Adipocyte (in vitro differentiated cells): ENCODE data around the gene HS3ST6.
"Not testable (repeated sequence)": the region's sequence is repeated elsewhere in the genome, so short reads cannot be mapped to it uniquely, and the experiment has no call there.

Experiments
- DNase-seq: peaks from one replicate; pipeline ENCODE4 v3.0.0-alpha.2; 2015; ENCODE audit warnings: low read depth
- H3K27me3 ChIP-seq: replicated peaks from 2 replicates; pipeline ENCODE4 v1.7.0; 2013; ENCODE audit warnings: mild to moderate bottlenecking, low read length, moderate library complexity; ENCODE audit not compliant: control insufficient read depth, insufficient read depth
- H3K36me3 ChIP-seq: 2 replicates; pipeline ENCODE4 v1.7.0; 2013; ENCODE audit warnings: low read length, mild to moderate bottlenecking, moderate library complexity; ENCODE audit not compliant: control insufficient read depth, insufficient read depth, severe bottlenecking
- H3K4me1 ChIP-seq: 2 replicates; pipeline ENCODE4 v1.7.0; 2013; ENCODE audit warnings: mild to moderate bottlenecking, low read length, moderate library complexity; ENCODE audit not compliant: control insufficient read depth, insufficient read depth
- H3K4me3 ChIP-seq: 2 replicates; pipeline ENCODE4 v1.7.0; 2013; ENCODE audit warnings: mild to moderate bottlenecking, low read length, moderate library complexity
- H3K9ac ChIP-seq: 2 replicates; pipeline ENCODE4 v1.7.0; 2013; ENCODE audit warnings: mild to moderate bottlenecking, low read length, moderate library complexity
- H3K9me3 ChIP-seq: 2 replicates; pipeline ENCODE4 v1.7.0; 2013; ENCODE audit warnings: mild to moderate bottlenecking, low read length, moderate library complexity; ENCODE audit not compliant: control insufficient read depth

HS3ST6 gene

DNA sequence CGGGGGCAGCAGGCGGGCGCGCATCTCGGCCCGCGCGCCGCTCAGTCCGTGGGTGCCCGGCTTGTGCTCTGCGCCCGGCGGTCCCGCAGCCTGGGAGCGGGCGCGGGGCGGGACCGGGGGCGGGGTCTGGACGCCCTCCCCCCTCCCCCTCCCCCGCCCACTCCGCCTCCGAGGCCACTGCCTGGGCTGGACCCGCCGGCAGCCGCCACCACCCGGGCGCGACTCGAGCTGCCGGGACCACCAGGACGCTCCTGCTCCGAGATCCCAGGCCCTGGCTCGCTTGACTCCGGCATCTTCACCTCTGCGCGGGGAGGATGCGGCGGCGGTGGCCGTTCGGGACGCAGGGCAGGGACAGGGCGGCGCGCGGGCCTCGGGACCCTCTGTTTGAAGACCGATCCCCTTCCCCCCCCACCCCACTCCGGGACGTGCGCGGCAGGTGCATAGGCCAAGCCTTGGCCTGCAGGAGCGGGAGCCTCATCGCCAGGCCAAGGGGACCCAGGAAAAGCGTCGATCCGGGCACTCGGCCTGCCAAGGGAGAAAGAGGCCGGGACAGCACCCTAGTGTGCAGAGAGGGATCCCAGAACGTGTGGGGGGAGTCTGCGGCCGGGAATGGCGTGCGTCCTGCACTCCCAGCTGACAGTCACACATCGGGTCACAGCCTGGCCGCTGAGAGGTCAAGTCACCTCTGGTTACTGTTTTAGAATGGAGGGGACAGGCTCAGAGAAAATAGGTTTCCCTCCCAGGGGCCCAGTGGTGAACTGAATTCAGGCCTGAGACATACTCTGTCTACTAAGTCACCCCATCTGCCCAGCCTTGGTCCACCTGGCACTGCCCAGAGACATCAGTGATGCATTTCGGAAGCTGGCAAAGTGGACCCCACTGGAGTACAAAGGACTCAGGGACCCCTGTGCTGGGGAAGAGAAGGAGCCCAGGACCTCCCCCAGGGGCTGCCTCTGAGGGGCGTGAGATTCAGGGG is at the start of gene HS3ST6:
TSS of gene HS3ST6 (minus strand) at position 65 of the 976 bp plus-strand sequence. CDS start 92 bp downstream, outside the sequence.
- Histone ChIP-seq H3K27me3 (peaks cover 79% of the 10 kb centered on the region), H3K4me3 (no peak within 1 kb of the TSS), H3K36me3 (no peaks in the 10 kb centered on the region), H3K4me1 (peaks cover 4% of the 10 kb centered on the region), H3K9me3 (no peaks in the 10 kb centered on the region), H3K9ac (no peak within 1 kb of the TSS)
- DNase-seq, result peak; percentile 11

DNA sequence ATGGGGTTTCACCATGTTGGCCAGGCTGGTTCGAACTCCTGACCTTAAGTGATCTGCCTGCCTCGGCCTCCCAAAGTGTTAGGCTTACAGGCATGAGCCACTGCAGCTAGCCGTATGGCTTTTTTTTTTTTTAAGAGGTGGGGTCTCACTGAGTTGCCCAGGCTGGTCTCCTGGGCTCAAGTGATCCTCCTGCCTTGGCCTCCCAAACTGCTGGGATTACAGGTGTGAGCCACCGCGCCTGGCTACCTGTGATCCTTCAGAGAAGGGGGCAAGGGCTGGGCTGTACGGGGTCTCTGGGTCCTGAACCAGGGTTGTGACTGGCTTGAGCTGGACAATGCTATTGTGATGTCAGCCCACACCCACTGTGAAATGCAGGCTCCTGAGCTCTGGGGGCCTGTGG is 48.2 kb upstream of the HS3ST6 start, which contains the start of gene RNF151:
TSS of gene RNF151 (plus strand) at position 397 of the 400 bp plus-strand sequence. CDS start 26 bp downstream, outside the sequence.
- peaks cover 25% of the 10 kb centered on the region for H3K36me3 ChIP-seq
- H3K27me3 ChIP-seq, result no peaks in the 10 kb centered on the region
- peak within 1 kb of the TSS; percentile 90 for H3K4me3 ChIP-seq
- H3K9me3 ChIP-seq, result no peaks in the 10 kb centered on the region
- no peak for DNase-seq
- peaks cover 31% of the 10 kb centered on the region for H3K4me1 ChIP-seq
- H3K9ac ChIP-seq, result peak within 1 kb of the TSS; percentile 99

DNA sequence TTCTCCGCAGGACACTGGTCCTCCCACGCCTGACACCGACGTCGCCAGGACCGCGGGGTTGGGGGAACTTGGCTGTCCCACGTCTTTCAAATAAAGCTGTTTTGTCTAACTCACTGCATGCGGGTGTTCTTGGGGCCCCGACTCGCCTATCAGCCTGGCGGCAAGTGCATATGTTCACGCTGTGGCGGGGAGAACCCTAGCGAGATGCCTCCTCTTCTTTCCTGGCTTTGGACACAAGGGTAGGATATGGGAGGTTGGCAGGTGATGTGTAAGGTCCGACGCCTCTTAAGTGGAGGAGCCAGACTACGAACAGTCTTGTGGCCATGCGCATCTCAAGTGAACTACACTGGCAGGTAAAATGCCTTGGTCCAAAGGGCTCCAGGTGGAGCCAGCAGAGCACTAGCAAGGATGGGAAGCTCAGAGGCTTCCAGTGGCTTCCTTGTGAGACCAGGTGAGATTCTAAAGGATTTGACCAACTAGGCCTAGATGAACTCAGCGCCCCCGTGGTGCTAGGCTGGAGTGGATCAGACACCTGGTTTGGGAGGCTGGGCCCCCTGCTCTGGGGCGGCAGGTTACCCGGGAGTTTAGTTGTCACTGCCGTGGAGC is 47.3 kb upstream of the HS3ST6 start:
- Histone ChIP-seq H3K36me3 (peaks cover 31% of the 10 kb centered on the region), H3K4me1 (peaks cover 26% of the 10 kb centered on the region), H3K9me3 (no peaks in the 10 kb centered on the region), H3K27me3 (no peaks in the 10 kb centered on the region), H3K4me3 (peak overlapping the region; percentile 90), H3K9ac (peak overlapping the region; percentile 99)
- no peak for DNase-seq

DNA sequence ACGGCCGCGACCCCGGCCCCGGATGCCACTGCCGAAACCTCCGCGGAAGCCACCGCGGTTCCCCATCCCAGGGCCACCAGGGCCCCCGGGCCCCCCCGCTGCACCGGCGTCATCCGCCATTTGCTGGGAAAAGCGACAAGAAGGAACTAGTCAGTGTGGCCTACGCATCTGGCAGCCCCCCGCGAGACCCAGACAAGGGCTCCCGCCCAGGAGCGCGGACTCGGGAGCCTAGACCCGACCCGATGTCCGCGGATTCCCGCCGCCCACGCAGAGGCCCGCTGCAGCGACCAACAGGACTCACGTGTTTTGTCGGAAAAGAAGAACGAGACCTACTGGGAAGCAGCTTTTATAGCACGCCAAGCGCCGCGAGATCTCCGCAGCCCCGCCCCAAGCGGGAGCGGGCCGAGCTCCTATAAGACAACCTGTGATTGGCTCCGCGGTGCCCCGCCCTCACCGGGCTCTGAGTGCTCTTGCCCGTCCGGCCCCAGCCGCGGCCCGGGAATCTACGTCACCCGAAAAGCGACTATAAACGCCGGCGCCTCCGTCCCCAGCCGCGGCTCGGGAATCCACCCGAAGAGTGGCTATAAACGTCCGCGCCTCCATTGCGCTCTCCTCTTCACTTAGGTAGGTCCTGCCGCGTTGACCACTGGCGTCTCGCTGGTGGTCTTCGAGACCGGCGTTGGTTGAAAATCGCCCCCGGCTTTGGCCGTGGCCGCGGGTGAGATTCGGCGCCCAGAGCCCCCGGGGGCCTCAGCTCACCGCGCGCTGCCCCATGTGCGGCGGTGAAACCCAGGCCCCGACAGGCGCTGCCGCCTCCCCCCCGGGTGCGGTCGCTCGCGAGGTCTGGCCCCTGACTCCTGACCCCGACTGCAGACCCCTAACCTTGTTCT is 46.5 kb upstream of the HS3ST6 start, which contains the start of gene RPS2:
TSS of gene RPS2 (minus strand) at position 321 of the 890 bp plus-strand sequence. CDS start at position 120, 201 bp downstream.
- DNase-seq, result peak; percentile 99
- peaks cover 31% of the 10 kb centered on the region for H3K4me1 ChIP-seq
- H3K36me3 ChIP-seq, result peaks cover 31% of the 10 kb centered on the region
- no peaks in the 10 kb centered on the region for H3K27me3 ChIP-seq
- H3K9ac ChIP-seq, result peak within 1 kb of the TSS; percentile 99
- no peaks in the 10 kb centered on the region for H3K9me3 ChIP-seq
- peak within 1 kb of the TSS; percentile 90 for H3K4me3 ChIP-seq

DNA sequence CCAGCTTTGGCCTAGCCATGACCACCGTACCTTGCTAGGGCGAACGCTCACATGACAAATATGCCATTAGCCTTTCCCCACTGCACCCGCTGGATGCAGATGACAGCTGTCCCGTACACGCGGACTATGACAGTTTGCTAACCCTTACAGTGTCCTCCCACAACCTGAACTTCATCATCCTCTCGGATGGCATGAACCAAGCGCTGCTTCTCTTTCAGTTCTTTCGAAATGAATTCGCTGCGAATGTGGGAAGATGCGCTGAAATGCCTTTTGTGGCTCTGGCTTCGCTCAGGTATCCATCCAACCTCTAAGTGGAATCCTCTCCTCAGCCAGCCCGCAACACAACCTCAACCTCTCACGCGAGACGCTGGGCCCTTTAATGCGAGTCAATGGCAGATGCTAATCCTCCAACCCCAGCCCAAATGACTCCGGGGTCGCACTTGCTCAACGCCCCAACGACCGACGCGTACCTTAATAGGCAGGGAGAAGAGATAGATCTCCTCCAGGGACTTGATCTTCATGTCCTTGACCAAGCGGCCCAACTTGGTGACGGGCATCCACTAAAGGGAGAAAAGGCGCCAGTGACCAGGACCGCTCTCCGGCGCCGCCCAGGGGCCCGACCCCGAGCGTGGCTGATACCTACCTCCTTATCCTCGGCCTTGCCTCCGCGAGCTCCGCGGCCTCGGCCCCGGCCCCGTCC is 45.7 kb upstream of the HS3ST6 start:
- Histone ChIP-seq H3K9me3 (no peaks in the 10 kb centered on the region), H3K4me1 (peaks cover 34% of the 10 kb centered on the region), H3K36me3 (peaks cover 31% of the 10 kb centered on the region), H3K27me3 (no peaks in the 10 kb centered on the region), H3K9ac (peak overlapping the region; percentile 99), H3K4me3 (peak overlapping the region; percentile 90)
- peak; percentile 71 for DNase-seq

DNA sequence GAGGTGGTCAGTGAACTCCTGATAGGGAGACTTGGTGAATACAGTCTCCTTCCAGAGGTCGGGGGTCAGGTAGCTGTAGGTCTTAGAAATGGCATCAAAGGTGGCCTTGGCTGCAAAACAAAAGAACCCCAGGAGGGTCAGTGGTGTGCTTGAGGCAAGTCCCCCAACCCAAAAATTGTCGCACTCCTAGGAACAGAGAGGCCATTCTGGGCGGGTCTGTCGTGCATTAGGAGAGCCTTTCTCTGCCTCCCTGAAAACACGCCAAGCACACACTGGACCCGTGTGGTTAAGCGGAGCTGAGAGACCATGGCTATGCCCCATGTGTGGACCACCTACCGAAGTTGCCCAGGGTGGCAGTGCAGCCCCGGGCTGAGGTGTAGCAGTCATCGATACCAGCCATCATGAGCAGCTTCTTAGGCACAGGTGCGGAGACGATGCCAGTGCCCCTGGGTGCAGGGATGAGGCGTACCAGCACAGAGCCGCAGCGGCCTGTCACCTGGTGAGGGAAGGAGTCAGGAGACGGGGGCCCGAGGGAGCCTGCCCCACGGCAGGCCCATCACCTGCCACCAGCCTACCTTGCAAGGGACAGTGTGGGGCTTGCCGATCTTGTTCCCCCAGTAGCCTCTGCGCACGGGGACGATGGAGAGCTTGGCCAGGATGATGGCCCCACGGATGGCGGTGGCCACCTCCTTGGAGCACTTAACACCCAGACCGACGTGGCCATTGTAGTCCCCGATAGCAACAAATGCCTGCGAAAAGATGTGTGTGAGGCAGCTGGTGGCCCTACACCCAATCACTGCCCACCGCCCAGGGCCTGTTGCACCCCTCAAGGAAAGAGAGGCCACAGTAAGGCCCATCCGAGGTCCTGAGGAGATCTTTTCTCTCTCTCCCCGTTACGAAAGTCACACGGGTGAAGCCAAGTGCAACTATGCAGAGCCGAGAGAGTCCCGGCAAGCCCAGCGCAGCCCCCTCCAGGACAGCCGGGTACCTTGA is 44.2 kb upstream of the HS3ST6 start:
- Histone ChIP-seq H3K9ac (peak overlapping the region; percentile 99), H3K36me3 (peaks cover 31% of the 10 kb centered on the region), H3K4me3 (peak overlapping the region; percentile 90), H3K4me1 (peaks cover 36% of the 10 kb centered on the region)
- not testable (repeated sequence) for H3K27me3 ChIP-seq, H3K9me3 ChIP-seq, DNase-seq

DNA sequence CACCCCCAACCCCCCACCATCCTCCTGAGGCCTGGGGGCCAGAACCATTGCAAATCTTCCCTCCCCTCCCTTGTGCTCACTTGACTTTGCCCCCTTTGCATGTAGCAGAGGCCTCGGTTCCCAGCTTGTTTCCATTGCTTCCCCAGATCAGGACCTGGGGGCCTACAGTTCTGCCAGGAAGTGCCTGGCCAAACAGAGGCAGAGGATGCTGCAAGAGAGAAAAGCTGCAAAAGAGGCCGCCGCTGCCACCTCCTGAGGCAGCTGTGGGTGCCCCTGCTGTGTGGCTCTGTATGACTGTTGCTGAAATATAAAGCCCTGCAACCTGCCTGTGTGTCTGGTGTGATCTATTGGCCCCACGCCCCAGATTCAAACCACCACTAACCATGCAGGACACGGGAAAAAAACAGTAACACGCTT is 43.4 kb upstream of the HS3ST6 start:
- H3K27me3 ChIP-seq, result no peaks in the 10 kb centered on the region
- H3K4me1 ChIP-seq, result peaks cover 36% of the 10 kb centered on the region
- H3K36me3 ChIP-seq, result peaks cover 31% of the 10 kb centered on the region
- no peak for DNase-seq
- no peaks in the 10 kb centered on the region for H3K9me3 ChIP-seq
- H3K4me3 ChIP-seq, result no peak overlapping the region
- H3K9ac ChIP-seq, result no peak overlapping the region

DNA sequence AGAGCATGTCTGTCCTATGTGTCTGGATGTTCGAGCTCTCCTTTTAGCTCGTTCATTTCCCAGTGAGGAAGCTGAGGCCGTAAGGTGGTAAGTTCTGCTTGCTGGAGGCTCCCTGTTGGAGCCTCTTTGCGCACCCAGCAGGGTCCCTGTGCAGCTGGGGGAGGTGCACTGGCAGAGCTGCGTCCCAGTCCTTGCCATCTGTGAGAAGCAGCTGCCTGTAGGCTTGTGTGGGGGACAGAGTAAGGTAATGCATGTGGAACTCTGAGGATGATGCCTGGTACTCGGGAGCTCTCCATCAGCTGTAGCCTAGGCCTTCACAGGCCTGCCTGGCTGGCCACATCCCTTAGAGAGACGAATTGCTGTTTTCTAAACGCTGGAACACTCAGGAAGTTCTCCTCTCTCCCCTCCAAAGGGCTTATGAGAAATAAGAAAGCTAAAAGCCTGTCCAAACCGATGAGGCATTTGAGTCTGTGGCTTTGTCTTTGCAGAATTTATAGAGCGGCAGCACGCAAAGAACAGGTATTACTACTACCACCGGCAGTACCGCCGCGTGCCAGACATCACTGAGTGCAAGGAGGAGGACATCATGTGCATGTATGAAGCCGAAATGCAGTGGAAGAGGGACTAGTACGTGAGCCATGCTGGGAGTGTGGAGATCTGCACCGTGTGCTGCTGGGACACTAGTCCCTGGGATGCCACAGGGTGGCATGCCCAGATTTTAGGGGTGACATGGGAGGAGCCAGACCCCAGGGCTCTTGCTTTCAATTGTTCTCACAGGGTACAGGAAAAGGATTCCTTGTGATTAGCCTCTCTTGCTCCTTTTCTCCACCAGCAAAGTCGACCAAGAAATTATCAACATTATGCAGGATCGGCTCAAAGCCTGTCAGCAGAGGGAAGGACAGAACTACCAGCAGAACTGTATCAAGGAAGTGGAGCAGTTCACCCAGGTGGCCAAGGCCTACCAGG is 42.7 kb upstream of the HS3ST6 start:
- peak; percentile 24 for DNase-seq
- no peaks in the 10 kb centered on the region for H3K9me3 ChIP-seq
- peak overlapping the region; percentile 93 for H3K4me3 ChIP-seq
- H3K4me1 ChIP-seq, result peaks cover 36% of the 10 kb centered on the region
- peak overlapping the region; percentile 98 for H3K9ac ChIP-seq
- peaks cover 31% of the 10 kb centered on the region for H3K36me3 ChIP-seq
- no peaks in the 10 kb centered on the region for H3K27me3 ChIP-seq
